HFF-Myc (cell line): ENCODE measurements around the gene EYA2.

Experiments used
- DNase-seq: peaks from one replicate; pipeline ENCODE4 v3.0.0-alpha.2; 2011; ENCODE audit warnings: low read depth; ENCODE audit errors: extremely low read depth
- H3K4me3 ChIP-seq: replicated peaks from 2 replicates; pipeline ENCODE4 v1.5.1; 2011; ENCODE audit warnings: low read depth, mild to moderate bottlenecking, control low read depth, low read length
- CTCF ChIP-seq: IDR thresholded peaks from 2 replicates; pipeline ENCODE4 v1.5.1; 2012; ENCODE audit warnings: mild to moderate bottlenecking, low read depth, low read length, control low read depth; ENCODE audit errors: missing control alignments

EYA2 gene

DNA sequence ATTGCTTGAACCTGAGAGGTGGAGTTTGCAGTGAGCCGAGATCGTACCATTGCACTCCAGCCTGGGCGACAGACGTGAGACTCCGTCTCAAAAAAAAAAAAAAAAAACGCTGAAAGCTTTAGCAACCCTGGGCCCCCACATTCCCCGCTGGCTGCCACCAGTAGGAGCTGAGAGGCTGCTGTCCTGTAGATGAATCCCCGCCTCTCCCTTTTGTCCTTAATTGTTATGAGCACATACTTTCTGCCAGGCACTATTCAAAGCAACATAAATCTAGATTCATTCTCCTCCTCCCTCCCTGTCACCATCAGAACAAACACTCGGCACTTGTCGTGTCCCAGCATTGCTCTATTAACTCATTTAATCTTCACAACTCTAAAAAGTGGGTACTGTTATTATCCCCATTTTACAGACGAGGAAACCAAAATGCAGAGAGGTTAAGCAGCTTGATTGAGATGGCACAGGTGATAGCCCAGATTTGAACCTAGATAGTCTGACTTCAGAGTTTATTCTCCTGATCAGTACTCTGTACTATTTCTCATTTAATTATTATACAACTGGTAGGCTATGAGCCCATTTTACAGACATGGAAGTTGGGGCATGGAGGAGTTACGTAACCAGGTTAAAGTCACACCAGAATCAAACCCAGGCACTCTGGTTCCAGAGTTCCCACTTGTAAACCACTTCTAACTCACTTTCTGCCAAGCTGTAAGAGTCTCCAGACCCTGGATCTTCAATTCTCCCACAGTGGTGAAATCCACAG, 97.4 kb downstream of the EYA2 start:
- no peak overlapping the region for H3K4me3 ChIP-seq
- DNase-seq: no peak
- TF ChIP-seq CTCF: no peak

DNA sequence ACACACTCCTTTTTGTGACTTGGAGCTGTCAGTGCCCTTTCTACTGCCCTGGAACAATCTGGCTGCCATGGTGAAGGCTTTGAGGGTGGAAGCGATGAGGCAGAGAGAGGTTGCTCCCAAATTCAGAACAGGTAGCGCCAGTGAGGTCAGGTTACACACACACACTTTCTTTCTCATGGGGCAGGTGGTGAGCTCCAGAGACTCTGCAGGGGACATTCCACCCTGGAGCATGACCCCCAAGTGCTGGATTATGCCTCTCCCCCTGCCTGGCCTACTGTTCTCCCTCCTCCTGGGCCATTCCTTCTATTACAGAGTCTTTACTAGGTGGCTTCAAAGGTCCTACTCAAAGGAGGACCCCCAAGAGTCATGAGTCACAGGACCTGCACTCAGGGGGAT, 98.0 kb downstream of the EYA2 start:
- no peak for TF ChIP-seq CTCF
- DNase-seq: no peak
- H3K4me3 ChIP-seq: no peak overlapping the region

GRCh38 chr20:46993465-46994095, 98.9 kb downstream of the EYA2 start:
- TF ChIP-seq CTCF: no peak
- no peak overlapping the region for H3K4me3 ChIP-seq
- no peak for DNase-seq

DNA sequence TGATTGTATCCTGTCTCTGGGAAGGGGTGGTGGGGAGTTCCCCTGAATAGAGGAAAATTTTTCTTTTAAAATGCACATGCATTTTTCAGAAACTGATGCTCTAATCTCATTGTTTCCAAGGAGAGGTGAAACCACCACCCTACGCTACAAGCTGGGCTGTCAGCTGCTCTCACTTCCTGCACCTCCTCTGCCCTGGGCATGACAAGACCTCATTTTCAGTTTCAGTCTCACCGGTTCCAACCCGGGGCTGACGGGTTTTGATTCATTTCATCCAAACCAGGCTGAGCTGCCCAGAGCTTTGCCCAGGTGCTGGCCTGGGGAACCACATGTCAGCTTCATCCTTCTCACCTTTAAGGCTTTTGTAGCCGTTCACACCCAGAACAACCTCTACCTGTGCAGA, 99.7 kb downstream of the EYA2 start:
- DNase-seq: no peak
- H3K4me3 ChIP-seq: no peak overlapping the region
- TF ChIP-seq CTCF: no peak

- no peak for DNase-seq
- no peak for TF ChIP-seq CTCF
- no peak overlapping the region for H3K4me3 ChIP-seq
These were observed 101.0 kb downstream of the EYA2 start for GRCh38 chr20:46995561-46996142.

GRCh38 chr20:46997187-46997586, 102.5 kb downstream of the EYA2 start:
- no peak for TF ChIP-seq CTCF
- H3K4me3 ChIP-seq: no peak overlapping the region
- DNase-seq: no peak
